ENCODE results near the gene FAM161B.
"Not testable (repeated sequence)": the region's sequence is repeated elsewhere in the genome, so short reads cannot be mapped to it uniquely, and the experiment has no call there.

FAM161B gene, protein sequence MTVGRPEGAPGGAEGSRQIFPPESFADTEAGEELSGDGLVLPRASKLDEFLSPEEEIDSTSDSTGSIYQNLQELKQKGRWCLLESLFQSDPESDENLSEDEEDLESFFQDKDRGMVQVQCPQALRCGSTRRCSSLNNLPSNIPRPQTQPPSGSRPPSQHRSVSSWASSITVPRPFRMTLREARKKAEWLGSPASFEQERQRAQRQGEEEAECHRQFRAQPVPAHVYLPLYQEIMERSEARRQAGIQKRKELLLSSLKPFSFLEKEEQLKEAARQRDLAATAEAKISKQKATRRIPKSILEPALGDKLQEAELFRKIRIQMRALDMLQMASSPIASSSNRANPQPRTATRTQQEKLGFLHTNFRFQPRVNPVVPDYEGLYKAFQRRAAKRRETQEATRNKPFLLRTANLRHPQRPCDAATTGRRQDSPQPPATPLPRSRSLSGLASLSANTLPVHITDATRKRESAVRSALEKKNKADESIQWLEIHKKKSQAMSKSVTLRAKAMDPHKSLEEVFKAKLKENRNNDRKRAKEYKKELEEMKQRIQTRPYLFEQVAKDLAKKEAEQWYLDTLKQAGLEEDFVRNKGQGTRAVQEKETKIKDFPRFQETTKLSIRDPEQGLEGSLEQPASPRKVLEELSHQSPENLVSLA

DNA sequence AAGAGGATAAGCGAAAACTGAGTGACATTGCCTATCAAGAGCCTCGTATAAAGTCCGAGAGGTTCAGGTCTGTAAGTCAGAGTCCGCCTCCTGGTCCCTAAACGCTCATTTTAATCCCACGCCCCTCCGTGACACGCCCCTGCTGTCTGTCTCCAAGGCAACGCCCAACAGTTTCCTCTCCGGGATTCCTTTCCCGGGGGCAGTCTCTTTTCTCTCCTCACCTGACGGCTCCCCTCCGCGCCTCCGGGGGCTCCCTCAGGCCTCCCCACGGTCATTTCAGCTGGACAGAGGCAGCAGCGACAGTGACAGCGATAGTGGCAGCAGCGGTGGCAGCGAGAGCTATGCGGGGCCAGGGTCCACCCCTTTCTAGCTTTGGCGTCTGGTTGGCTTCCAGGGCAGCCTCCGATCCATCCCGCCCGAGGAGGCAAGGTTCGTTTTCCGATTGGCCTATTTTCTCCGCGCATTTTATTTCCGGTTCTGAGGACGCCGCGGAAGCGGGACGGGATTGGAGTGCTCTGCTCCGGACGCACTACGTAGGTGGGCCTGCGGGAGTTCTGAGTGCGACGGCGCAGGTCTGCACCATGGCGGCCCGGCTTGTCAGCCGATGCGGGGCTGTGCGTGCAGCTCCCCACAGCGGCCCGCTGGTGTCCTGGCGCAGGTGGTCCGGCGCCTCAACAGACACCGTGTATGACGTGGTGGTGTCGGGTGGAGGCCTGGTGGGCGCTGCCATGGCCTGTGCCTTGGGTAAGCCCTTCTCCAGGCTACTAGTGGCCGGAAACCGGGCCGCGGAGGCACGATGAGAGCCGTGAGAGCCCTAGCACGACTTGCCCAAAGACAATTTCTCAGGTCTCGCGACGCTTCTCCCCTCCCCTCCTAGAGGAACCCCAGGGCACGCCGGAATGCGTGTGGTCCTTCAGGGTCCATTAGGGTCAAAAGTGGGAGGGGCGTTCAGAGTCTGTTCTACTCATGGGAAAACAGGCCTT lies at the start of gene FAM161B, which contains the start of gene COQ6:
Gene FAM161B (minus strand): TSS at position 343 of the 983 bp plus-strand sequence. CDS start 68 bp downstream, at position 275.
Gene COQ6 (plus strand): TSS at position 551 of the 983 bp plus-strand sequence. CDS start 31 bp downstream, at position 582.
- peak; percentile 91 for DNase-seq

DNA sequence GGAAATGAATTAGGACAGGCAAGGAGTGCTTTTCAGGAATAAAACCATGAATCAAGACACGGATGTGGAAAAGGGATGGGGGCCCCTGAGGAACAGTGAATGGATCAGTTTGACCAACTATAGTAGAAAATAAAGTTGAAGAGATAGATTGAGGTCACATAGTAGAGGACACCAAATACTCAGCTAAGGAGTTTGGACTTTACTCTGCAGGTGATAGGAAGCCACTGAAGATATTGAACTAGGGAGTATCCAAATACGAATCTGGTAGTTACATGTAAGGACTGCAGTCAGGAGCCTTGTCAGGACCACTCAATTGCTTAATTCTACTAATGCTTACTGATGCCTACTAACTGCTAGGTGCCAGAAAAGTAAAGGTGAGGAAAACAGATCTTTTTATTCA lies 48.8 kb upstream of the FAM161B start:
- DNase-seq = no peak

DNA sequence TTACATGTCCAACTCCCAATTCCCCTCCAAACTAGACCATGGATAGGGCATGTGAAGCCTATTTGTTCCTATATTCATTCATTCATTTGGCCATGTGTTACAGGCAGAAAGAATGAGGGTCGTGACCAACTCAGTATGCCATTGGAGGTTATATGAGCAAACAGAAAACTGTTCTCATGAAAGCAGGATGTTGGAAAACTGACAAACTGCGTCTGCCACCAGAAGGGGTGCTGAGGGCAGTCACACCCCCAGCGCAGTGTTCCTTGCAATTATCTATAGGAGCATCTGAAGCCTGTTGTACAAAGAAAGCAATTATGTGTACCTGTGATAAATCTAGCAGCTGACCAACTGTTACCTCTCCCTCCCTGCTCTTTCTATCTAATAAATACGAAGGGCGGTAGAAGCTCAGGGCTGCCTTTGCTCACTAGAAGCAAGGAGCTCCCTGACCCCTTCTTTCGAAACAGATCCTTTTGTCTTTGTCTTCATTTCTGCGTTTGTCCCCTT lies 48.1 kb upstream of the FAM161B start:
- no peak for DNase-seq

DNA sequence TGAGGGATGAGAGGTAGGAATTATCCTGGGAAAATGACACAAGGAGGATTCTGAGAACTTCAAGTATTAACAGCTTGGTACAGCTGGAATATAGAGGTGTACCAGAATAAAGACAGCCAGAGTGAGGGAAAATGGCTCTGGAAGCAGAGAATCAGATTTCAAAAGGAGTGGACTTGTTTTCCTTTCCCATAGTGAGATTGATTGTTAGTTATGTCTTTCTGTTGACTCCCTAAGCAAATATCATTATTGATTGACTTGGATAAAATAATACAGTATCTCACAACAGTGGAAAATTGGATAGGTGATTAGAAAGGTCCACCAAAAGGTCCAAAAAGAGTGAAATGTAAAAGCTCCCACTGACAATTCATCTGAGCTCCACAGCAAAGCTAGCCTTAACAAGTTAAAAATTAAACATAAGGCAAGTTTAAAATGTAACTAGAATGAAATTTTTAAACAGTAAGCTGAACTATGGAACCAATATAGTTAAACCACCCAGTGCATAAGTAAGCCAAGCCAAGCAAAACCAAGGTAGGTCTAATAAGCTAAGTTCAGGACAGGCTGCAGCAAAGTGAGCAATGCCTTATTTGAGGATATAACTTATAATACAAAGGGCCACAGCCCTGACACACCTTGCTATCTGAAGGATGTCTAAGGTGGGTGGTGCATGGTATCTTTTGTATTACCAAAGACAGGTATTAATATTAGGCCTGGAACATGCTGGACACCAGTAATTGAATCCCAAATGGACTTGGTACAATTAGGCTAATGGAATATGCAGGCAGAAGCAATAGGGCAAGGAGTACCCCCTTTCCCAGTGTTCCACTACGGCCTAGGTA lies 47.4 kb upstream of the FAM161B start:
- no peak for DNase-seq

DNA sequence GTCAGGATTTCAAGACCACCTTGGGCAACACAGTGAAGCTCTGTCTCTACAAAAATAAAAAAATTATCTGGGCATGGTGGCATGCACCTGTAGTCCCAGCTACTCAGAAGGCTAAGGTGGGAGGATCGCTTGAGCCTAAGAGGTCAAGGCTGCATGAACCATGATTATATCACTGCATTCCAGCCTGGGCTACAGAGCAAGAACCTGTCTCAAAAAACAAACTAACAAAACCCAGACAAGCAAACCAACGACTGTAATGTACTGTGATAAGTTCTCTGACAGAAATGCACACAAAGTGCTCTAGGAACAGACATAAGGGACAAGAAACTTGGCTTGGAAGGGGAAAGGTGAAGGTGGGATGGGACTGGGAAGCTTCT lies 46.8 kb upstream of the FAM161B start:
- no peak for DNase-seq

DNA sequence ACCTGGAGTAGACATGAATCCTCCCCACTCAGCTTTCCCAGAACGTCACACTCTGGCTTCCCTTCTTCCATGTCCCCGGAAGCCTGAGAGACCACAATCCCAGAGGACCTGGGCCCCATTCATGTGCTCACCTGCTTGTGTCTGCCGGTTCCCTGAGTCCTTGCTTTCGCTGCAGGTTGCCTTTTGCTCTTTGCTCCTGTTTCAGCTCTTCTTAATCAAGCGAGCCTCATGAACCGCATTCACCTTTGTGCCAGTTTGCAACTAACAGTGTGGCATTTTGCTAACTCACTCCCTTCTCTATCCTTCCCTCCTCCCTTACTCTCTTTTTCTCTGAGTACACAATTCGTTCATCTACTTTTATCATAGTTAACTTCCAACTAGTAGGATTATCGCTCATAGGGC lies 46.1 kb upstream of the FAM161B start:
- DNase-seq = no peak

DNA sequence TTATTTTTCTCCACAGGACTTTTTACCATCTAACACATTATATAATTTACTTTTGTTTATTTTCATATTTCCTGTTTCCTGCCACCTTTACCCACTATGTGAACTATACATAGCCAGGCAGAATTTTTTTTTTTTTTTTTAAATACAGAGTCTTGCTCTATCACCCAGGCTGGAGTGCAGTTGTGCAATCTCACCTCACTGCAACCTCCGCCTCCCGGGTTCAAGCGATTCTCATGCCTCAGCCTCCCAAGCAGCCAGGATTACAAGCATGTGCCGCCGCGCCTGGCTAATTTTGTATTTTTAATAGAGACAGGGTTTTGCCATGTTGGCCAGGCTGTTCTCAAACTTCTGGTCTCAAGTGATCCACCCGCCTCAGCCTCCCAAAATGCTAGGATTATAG lies 45.0 kb upstream of the FAM161B start:
- not testable (repeated sequence) for DNase-seq

DNA sequence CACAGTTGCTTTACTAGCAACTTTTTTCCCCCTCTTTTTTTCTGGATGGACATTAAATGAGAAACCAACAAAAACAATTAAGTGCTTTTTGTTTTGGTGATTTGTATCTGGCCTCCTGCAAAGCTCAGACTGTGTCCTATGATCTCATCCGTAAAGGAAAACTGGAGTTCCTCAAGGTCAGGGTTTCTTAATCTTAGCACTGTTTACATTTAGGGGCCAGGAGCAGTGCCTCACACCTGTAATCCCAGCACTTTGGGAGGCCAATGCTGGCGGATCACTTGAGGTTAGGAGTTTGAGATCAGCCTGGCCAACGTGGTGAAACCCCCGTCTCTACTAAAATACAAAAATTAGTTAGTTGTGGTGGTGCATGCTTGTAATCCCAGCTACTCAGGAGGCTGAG lies 41.2 kb upstream of the FAM161B start:
- no peak for DNase-seq

DNA sequence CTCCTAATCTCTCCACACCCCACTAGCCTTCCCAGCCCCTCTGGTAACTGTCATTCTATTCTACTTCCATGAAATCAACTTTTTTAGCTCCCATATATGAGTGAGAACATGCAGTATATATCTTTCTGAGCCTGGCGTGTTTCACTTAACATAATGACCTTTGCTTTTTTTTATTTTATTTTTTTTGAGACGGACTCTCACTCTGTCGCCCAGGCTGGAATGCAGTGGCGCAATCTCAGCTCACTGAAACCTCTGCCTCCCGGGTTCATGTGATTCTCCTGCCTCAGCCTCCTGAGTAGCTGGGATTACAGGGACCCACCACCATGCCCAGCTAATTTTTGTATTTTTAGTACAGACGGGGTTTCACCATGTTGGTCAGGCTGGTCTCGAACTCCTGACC lies 38.8 kb upstream of the FAM161B start:
- not testable (repeated sequence) for DNase-seq

DNA sequence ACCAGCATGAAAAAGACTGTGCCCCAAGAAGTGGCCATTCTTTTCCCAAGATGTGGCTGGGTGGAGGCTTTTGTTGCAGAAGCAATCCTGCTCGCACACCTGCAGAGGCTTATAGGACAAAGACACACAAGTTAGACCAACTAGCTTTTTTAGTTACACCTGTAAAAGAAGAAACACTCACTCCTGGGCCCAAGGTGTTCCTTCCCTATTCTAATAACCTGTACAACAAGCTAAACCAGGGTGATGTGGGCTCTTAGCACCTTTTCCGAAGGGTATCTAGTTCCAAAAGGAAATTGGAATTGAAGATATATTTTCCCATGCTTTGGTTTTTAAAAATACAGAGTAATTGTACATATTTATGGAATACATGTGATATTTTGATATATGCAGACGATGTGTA lies 38.2 kb upstream of the FAM161B start:
- DNase-seq = no peak

DNA sequence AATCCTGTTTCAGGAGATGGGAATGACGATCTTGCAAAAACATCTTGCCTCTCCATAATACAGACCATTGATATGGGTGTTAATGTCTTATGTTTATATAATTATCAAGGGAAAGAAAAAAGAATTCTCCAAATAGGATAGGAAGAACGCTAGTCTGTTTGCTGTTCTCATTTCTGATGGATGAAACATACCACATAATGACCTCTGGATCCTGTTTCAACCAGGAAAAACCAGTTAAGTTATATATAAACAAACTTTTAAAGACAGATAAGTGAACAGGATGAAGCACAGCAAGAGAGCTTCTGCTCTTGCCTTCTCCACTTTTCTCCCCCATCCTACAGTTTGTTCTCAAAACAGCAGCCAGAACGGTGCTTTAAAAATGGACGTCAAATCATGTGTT lies 28.0 kb upstream of the FAM161B start:
- no peak for DNase-seq

DNA sequence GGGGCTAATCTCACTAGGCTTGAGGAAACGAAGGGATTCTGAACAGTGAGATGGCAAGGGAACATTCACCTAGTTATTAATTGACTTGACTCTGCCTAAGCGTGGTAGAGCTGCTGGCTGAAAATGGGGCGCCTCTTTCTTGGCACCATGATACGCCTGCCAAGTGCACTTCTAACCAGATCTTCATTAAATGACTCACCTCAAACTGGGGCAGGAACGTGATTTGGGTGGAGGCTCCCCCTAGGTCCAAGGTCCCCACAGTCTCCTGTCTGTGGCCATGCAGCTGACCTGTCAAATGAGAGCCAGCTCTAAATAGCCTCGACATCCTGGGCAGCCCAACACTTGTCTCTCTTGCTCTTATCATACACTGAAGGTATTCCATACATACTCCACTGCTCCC lies 26.2 kb upstream of the FAM161B start:
- no peak for DNase-seq

DNA sequence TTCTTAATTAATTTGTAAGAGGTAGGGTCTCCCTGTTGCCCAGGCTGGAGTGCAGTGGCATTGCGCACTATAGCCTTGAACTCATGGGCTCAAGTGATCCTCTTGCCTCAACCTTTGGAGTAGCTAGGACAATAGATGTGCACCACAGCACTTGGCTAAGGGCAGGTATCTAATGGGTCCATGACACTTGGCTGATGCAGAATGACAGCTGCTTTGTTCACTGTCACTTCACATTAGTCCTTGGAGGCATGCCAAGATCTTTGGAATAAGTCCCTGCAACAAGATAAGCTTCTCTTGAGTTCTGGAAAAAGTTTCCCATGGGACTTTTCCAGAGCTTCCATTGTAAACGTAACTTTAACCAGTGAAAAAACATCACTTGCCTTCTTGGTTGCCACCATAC lies 23.6 kb upstream of the FAM161B start:
- no peak for DNase-seq

DNA sequence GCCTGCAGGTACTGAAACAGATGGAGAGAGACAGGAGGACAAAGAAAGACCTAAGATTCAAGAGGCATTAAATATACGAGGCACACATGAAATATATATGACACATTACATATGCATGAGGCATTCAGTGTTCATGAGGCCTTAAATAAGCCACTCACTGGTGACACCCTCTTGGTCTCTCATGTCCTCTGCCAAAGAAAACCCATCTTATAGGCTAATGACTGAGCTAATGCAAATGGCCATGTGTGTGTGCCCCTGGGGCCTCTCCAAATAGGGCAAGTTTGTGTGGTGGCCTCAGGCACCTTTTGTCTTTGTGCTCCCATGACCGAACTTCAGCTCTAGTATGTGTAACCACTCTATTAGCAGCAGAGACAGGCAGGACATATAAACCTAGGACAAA lies 19.0 kb upstream of the FAM161B start:
- no peak for DNase-seq

DNA sequence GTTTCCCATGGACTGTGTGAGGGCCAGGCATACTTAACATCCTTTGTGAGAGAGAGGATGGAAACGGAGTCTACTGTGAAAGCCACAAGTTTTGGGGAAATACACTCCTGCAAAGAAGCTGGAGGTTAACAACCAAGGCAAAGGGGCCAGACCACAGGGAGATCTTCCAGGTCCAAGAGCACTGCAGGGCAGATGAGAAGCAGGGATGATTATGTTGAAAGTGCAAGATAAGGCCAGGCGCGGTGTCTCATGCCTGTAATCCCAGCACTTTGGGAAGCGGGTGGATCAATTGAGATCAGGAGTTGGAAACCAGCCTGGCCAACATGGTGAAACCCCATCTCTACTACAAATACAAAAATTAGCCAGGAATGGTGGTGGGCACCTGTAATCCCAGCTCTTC lies 15.3 kb upstream of the FAM161B start:
- no peak for DNase-seq

DNA sequence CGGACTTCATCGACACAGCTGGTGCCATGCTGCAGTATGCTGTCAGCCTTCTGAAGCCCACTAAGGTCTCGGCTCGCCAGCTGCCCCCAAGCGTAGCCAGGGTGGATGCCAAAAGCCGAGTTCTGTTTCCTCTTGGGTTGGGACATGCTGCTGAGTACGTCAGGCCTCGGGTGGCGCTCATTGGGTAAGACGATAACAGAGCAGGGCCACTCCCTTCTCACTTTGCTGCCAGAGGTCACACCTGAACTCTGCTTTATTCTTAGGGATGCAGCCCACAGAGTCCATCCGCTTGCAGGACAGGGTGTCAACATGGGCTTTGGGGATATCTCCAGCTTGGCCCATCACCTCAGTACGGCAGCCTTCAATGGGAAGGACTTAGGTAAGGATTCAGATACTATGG lies 11.3 kb upstream of the FAM161B start:
- no peak for DNase-seq

DNA sequence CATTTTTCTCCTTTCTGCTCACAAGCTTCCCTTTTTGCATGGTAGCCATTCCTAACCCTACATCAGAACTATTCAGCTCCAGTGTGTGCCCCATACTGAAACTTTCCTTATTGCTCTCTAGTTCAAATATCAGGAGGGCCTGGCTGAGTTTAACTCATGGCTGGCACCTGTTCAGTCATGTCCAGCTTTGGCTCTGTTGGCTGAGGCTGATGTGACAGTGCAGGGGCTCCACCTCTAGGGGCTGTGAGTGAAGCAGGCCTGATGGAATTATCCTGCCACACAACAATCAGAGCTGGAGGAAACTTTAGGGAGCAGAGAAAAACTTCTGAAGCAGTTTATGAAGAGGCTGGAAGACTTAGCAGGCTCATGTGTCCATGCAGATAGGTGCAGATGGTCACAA lies 8.7 kb upstream of the FAM161B start:
- no peak for DNase-seq

DNA sequence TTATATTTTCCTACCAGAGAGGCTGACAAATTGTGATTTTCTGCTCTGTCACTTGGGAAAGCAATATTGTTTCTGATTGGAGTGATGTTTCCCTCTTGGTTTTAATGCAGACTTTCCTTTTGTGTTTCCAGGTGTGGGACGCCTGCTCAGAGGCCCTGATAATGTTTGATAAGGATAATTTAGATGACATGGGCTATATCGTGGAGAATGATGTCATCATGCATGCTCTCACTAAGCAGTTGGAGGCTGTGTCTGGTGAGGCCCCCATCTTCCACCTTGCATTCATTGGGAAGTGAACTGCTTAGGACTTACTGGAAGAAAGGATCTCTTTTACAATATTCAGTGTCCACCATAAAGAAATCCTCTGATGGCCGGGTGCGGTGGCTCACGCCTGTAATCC lies 5.8 kb upstream of the FAM161B start:
- no peak for DNase-seq

DNA sequence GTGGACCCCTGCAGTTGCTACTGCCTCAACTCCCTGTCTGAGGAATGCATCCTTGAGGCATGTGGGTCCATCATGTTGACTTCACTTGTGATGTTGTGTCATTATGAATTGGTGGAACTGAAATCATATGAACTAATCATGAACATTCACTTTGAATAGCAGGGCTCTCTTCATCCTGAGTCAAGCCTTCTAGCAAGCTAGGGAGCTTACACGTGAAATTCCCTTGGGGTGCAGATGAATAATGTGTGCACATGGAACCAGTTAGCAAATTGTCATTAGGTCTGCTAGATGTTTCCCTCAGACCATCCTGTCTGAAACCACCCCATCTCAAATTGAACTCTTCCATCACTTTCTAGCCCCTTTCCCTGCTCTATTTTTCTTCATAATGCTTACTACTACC lies 3.8 kb upstream of the FAM161B start:
- DNase-seq = no peak

DNA sequence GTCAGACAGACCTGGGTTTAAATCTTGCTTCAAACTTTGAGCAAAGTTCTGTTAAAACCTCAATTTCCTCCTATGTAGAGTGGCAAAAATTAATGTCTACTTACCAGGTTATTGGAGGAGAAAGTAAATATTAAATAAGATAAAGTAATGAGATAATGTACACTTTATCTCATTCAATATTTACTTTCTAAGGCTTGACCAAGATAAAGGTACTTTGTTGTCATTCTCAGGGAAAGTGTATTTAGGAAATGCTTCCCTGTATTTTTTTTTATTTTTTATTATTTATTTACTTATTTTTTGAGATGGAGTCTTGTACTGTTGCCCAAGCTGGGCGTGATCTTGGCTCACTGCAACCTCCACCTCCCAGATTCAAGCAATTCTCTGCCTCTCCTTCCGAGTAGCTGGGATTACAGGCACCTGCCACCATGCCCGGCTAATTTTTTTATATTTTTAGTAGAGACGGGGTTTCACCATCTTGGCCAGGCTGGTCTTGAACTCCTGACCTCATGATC lies 4.7 kb downstream of the FAM161B start:
- DNase-seq = no peak

DNA sequence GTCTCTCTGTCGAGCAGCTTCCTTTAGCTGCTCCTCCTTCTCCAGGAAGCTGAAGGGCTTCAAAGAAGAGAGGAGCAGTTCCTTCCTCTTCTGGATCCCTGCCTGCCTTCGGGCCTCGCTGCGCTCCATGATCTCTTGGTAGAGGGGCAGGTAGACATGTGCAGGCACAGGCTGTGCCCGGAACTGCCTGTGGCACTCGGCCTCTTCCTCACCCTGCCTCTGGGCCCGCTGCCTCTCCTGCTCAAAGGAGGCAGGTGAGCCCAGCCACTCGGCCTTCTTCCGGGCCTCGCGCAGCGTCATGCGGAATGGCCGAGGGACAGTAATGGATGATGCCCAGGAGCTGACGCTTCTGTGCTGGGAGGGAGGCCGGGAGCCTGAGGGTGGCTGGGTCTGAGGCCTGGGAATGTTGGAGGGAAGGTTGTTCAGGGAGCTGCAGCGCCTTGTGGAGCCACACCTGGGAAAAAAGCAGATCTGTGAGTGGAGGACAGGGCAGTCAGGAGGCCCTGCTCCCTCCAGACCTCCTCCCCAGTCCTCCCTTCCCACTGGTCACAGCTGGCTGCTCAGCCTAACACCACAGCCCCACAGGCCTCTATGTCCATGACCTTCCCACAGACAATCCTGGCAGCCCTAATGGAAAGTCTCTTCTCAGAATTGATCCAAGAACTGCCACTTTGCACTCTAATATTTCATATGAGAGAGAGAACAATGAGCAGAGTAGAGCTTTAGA lies 5.3 kb downstream of the FAM161B start:
- DNase-seq = peak; percentile 3
